GM12891 (cell line): ENCODE results near the gene BBIP1.

Source experiments
- PAX5 ChIP-seq: IDR thresholded peaks from 2 replicates; pipeline ENCODE4 v1.6.1; 2011; ENCODE audit warnings: low read length, moderate library complexity, mild to moderate bottlenecking; ENCODE audit not compliant: insufficient read depth, severe bottlenecking
- POLR2A ChIP-seq: IDR thresholded peaks from 2 replicates; pipeline ENCODE4 v1.6.1; 2011; ENCODE audit warnings: low read depth, low read length, control low read depth
- POLR2AphosphoS5 ChIP-seq: IDR thresholded peaks from 2 replicates; pipeline ENCODE4 v1.6.1; 2011; ENCODE audit warnings: low read depth, low read length, control low read depth
- POU2F2 ChIP-seq: IDR thresholded peaks from 2 replicates; pipeline ENCODE4 v1.6.1; 2011; ENCODE audit warnings: low read depth, mild to moderate bottlenecking, control low read depth, low read length, moderate library complexity
- SPI1 ChIP-seq: IDR thresholded peaks from 2 replicates; pipeline ENCODE4 v1.6.1; 2011; ENCODE audit warnings: low read depth, low read length, control low read depth
- TAF1 ChIP-seq: IDR thresholded peaks from 2 replicates; pipeline ENCODE4 v1.6.1; 2011; ENCODE audit warnings: low read depth, low read length, control low read depth

DNA sequence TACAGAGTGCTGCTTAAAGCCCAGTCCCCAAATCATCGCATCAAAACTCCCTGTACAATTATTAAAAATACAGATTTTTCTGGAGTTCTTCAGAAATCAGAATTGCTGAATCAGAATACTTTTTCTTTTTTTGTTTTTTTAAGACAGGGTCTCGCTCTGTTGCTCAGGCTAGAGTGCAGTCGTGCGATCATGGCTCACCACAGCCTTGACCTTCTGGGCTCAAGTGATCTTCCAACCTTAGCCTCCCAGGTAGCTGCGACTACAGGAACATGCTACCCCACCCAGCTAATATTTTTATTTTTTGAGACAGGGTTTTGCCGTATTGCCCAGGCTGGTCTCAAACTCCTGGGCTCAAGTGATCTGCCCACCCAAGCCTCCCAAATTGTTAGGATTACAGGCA lies 3.9 kb downstream of the BBIP1 start:
- TF ChIP-seq POLR2AphosphoS5 (no peak), POLR2A (no peak), POU2F2 (no peak), TAF1 (no peak), SPI1 (no peak), PAX5 (peak; percentile 94)
